GM12878 (cell line): ENCODE results near the gene POU6F2. TPM values are rescaled to one million over a fixed set of nuclear protein-coding genes. Genes with fewer than 3 reads are reported as not detected.

ENCODE experiments used
- ATAC-seq: fragments of 200-7000 bp; cut with Tn5 transposase; 3 replicates; pipeline ENCODE4 v1.9.1; 2020; ENCODE audit warnings: mild to moderate bottlenecking, moderate library complexity
- BruUV-seq: library from RNA; stranded (reverse); fragments of 400-500 nt; replicated peaks from 2 replicates; lab custom pipeline; 2021; lab: Mats Ljungman, UMichigan
- CTCF ChIA-PET: fragments of 300-600 bp; sonication (Branson Sonifier 250); formaldehyde crosslinking; extraction: SDS; loops from one replicate; lab custom pipeline; 2021; ENCODE audit warnings: inconsistent platforms; lab: Yijun Ruan, JAX
- POLR2A ChIA-PET: fragments of 350-600 bp; formaldehyde crosslinking; extraction: SDS; loops from one replicate; lab custom pipeline; 2021; ENCODE audit warnings: inconsistent platforms; lab: Charles Lee
- RAD21 ChIA-PET: fragments of 300-600 bp; sonication (Branson Sonifier 250); formaldehyde crosslinking; loops from one replicate; lab custom pipeline; 2023; ENCODE audit warnings: antibody characterized with exemption; ENCODE audit not compliant: unreplicated experiment; lab: Charles Lee
- SMC1A ChIA-PET: fragments of 300-600 bp; sonication (Branson Sonifier 250); formaldehyde crosslinking; loops from one replicate; lab custom pipeline; 2023; ENCODE audit not compliant: unreplicated experiment, uncharacterized antibody; lab: Charles Lee
- DNase-seq: peaks from one replicate; pipeline ENCODE4 v3.0.0-alpha.2; 2011; ENCODE audit warnings: low read depth, low spot score
- FAIRE-seq: peaks from 3 replicates; lab custom pipeline; 2011; peaks lifted over from hg19 to GRCh38; lab: Jason Lieb, UNC
- H2AFZ ChIP-seq: 2 replicates; pipeline ENCODE4 v1.6.0; 2011; ENCODE audit warnings: low read depth, low read length, control low read depth; ENCODE audit not compliant: control insufficient read depth
- H3K27ac ChIP-seq: 2 replicates; pipeline ENCODE4 v1.5.1; 2011; ENCODE audit warnings: control low read depth; ENCODE audit not compliant: control insufficient read depth, insufficient read depth
- H3K27me3 ChIP-seq, 2 experiments: replicated peaks in 1 of 2; 2 replicates each; pipeline versions ENCODE4 v1.6.0 to v1.6.1; 2011; ENCODE audit warnings: low read length in 1 of 2; ENCODE audit not compliant: control insufficient read depth in 2 of 2, insufficient read depth in 2 of 2
- H3K36me3 ChIP-seq, 2 experiments: 2 replicates each; pipeline ENCODE4 v1.5.1; 2011; ENCODE audit warnings: low read length in 1 of 2; ENCODE audit not compliant: control insufficient read depth in 2 of 2, insufficient read depth in 2 of 2
- H3K4me1 ChIP-seq: 2 replicates; pipeline ENCODE4 v1.6.1; 2011; ENCODE audit warnings: mild to moderate bottlenecking, low read length, moderate library complexity, mixed read lengths; ENCODE audit not compliant: control insufficient read depth, insufficient read depth
- H3K4me2 ChIP-seq: 2 replicates; pipeline ENCODE4 v1.6.0; 2011; ENCODE audit warnings: control low read depth; ENCODE audit not compliant: control insufficient read depth, insufficient read depth
- H3K4me3 ChIP-seq: fragments of 200-600 bp; sonication (generic); 2 replicates; pipeline ENCODE4 v1.5.1; 2016
- H3K79me2 ChIP-seq: 2 replicates; pipeline ENCODE4 v1.6.0; 2011; ENCODE audit warnings: low read length; ENCODE audit not compliant: control insufficient read depth, insufficient read depth
- H3K9ac ChIP-seq: 2 replicates; pipeline ENCODE4 v1.8.0; 2011; ENCODE audit warnings: low read length, control low read depth, mixed read lengths; ENCODE audit not compliant: control insufficient read depth, insufficient read depth
- H3K9me3 ChIP-seq: replicated peaks from 3 replicates; pipeline ENCODE4 v1.5.1; 2011; ENCODE audit warnings: mild to moderate bottlenecking, low read length; ENCODE audit not compliant: control insufficient read depth, insufficient read depth
- H4K20me1 ChIP-seq: 2 replicates; pipeline ENCODE4 v1.6.0; 2011; ENCODE audit not compliant: control insufficient read depth, insufficient read depth
- EZH2 ChIP-seq: IDR thresholded peaks from 2 replicates; pipeline ENCODE4 v1.6.1; 2012; ENCODE audit warnings: low read depth, mild to moderate bottlenecking, control low read depth, inconsistent platforms, low read length, borderline replicate concordance; ENCODE audit not compliant: control insufficient read depth
- FOXM1 ChIP-seq: IDR thresholded peaks from 2 replicates; pipeline ENCODE4 v1.6.1; 2012; ENCODE audit warnings: low read depth, mild to moderate bottlenecking, inconsistent platforms, low read length, moderate library complexity
- JUND ChIP-seq: IDR thresholded peaks from 2 replicates; pipeline ENCODE4 v1.6.1; 2012; ENCODE audit warnings: low read depth, mild to moderate bottlenecking, low read length, improper control_type of control experiment, moderate library complexity
- MEF2A ChIP-seq: IDR thresholded peaks from 2 replicates; pipeline ENCODE4 v1.6.1; 2011; ENCODE audit warnings: low read depth, mild to moderate bottlenecking, low read length, moderate library complexity; ENCODE audit not compliant: insufficient read depth
- NFYA ChIP-seq: IDR thresholded peaks from 2 replicates; pipeline ENCODE4 v1.6.1; 2011; ENCODE audit warnings: low read depth, mild to moderate bottlenecking, low read length, improper control_type of control experiment, borderline replicate concordance
- NR2C2 ChIP-seq: IDR thresholded peaks from 2 replicates; pipeline ENCODE4 v1.6.1; 2011; ENCODE audit warnings: borderline replicate concordance, low read depth; ENCODE audit not compliant: control insufficient read depth, insufficient read length
- SMAD5 ChIP-seq: IDR thresholded peaks from 2 replicates; pipeline ENCODE4 v1.6.1; 2016; ENCODE audit warnings: antibody characterized with exemption, low read depth
- USF2 ChIP-seq: IDR thresholded peaks from 2 replicates; pipeline ENCODE4 v1.6.1; 2011; ENCODE audit warnings: low read depth, low read length, improper control_type of control experiment, borderline replicate concordance
- ZBTB40 ChIP-seq: fragments of 450-650 bp; IDR thresholded peaks from 2 replicates; pipeline ENCODE4 v1.6.1; 2016; ENCODE audit warnings: mild to moderate bottlenecking, moderate library complexity, borderline replicate concordance
- WGBS: methylation state at CpG from one replicate; pipeline ENCODE4 v1.1.6; 2016; ENCODE audit warnings: low lambda C conversion rate; ENCODE audit not compliant: insufficient replicate concordance, insufficient coverage; ENCODE audit errors: missing lambda C conversion rate; 5-methylcytosine and 5-hydroxymethylcytosine counted together
- in situ Hi-C: fragments of 300-500 bp; cut with MboI; formaldehyde crosslinking; loops from 9 replicates; pipeline ENCODE4 v1.14.3; 2018; ENCODE audit warnings: mixed read lengths
- intact Hi-C: fragments of 100-400 bp; cut with micrococcal nuclease; formaldehyde crosslinking; loops from one replicate; pipeline ENCODE4 v1.14.2; 2022; ENCODE audit not compliant: unreplicated experiment
- polyA plus RNA-seq, 11 experiments: library from polyadenylated mRNA; depleted of rRNA in 4 of 11; unstranded in 6 of 11; stranded (reverse) in 5 of 11; fragments of >200 nt; fragmentation: Nextera tagmentation in 4 of 11; fragmentation: Illumina TruSeq in 1 of 11; extraction: Ambion mirVana in 4 of 11; extraction: Trizol in 1 of 11; gene quantifications; 1 replicate in 1 of 11; 2 replicates in 10 of 11; pipeline versions ENCODE4 v1.2.1 to v1.2.3, GENCODE V29; 2011 to 2016; ENCODE audit warnings: inconsistent platforms in 2 of 11, missing spikeins in 2 of 11, low read depth in 1 of 11
- total RNA-seq, 4 experiments: library from RNA; depleted of rRNA in 3 of 4; stranded (reverse); fragments of >200 nt in 3 of 4; fragmentation: Illumina TruSeq in 1 of 4; extraction: Trizol in 1 of 4; gene quantifications; 2 replicates each; pipeline versions ENCODE4 v1.2.1 to v1.2.3, GENCODE V29; 2013 to 2021
- TF ChIP-seq, protein P1 (sequence below): IDR thresholded peaks from 2 replicates; pipeline ENCODE4 v1.6.1; 2012; ENCODE audit warnings: low read depth, low read length, improper control_type of control experiment

POU6F2 gene
- total and polyA plus RNA-seq, 10 of the 15 experiments (the other 5 are each of a cell fraction or from before 2014, with no cell fraction given), result 0.10 TPM; not detected in 9

DNA sequence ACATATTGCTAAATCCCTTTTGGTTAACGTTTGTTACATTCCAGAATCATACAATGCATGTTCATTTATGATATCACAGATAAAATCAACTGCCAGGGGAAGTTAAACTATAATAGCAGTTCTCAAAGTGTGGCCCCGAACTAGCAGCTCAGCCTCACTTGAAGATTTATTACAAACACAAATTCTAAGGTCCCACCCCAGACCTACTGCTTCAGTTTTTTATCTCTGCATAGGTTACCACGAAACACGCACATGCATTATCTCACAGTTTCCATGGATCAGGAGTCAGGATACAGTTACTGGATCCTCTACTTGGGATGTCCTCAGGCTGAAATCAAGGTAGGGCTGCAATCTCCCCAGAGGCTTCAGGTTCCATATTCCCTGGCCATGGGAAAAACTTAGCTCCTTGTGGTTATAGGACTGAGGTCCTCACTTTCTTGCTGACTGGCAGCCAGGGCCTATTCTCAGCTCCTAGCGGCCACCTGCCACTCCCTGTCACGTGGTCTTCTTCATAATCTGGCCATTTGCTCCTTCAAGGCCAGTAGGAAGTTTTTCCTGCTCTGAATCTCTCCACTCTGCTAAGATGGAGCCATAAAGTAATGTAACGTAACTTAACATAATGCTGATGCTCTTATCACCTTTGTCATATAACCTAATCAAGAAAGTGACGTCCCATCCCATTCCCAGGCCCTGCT is 538.0 kb downstream of the POU6F2 start:
- SMC1A ChIA-PET, result no interaction called here

More for the DNA sequence above, 538.0 kb downstream of the POU6F2 start:
- Histone ChIP-seq H3K4me1 (no peaks in the 10 kb centered on the region), H3K36me3 (no peaks in the 10 kb centered on the region), H3K9me3 (no peaks in the 10 kb centered on the region; the same call in 2 of the 3 replicates), H3K27me3 (no peaks in the 10 kb centered on the region; a peak in 1 of 4 replicates), H2AFZ (no peak overlapping the region), H3K4me3 (no peak overlapping the region), H3K79me2 (no peaks in the 10 kb centered on the region), H4K20me1 (no peaks in the 10 kb centered on the region), H3K4me2 (no peak overlapping the region), H3K27ac (no peak overlapping the region), H3K9ac (no peak overlapping the region)
- no TSS peak for BruUV-seq
- FAIRE-seq (no peak), ATAC-seq (no peak), DNase-seq (no peak)
- in situ Hi-C loops (loop anchor here (5.0 to 10.0 kb wide), 3 partner anchors 583 to 1111 kb away; no protein-coding TSS in a partner anchor), intact Hi-C loops (no loop called here)
- RAD21 ChIA-PET, result no interaction called here
- no peak for TF ChIP-seq MEF2A
- TF ChIP-seq NFYA, result no peak
- TF ChIP-seq USF2, result no peak
- TF ChIP-seq, protein P1, sequence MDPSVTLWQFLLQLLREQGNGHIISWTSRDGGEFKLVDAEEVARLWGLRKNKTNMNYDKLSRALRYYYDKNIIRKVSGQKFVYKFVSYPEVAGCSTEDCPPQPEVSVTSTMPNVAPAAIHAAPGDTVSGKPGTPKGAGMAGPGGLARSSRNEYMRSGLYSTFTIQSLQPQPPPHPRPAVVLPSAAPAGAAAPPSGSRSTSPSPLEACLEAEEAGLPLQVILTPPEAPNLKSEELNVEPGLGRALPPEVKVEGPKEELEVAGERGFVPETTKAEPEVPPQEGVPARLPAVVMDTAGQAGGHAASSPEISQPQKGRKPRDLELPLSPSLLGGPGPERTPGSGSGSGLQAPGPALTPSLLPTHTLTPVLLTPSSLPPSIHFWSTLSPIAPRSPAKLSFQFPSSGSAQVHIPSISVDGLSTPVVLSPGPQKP, result no peak
- TF ChIP-seq NR2C2, result no peak
- no peak for TF ChIP-seq JUND
- no peak for TF ChIP-seq ZBTB40
- no peak for TF ChIP-seq EZH2
- no peak for TF ChIP-seq FOXM1
- TF ChIP-seq SMAD5, result no peak
- CTCF ChIA-PET, result interaction anchor here (1.1 to 1.2 kb wide), 2 partner anchors 19 to 584 kb away, joined by 3 read pairs; no protein-coding TSS in a partner anchor
- POLR2A ChIA-PET, result no interaction called here
- 18% methylated on average over 8 of the region's 8 CpGs for WGBS
